ENCODE results near the gene GRAMD4.

GRAMD4 gene

GRCh38 chr22:46619830-46620501 lies at the start of gene GRAMD4:
Gene GRAMD4, plus strand, starts transcription at chr22:46620386. Its CDS starts 6,414 bp downstream, at chr22:46626800.
- DNase-seq (ENCODE audit: low read depth), result no peak

- DNase-seq (ENCODE audit: low read depth), result no peak
These were observed 48.4 kb upstream of the GRAMD4 start for GRCh38 chr22:46571642-46572250.

DNA sequence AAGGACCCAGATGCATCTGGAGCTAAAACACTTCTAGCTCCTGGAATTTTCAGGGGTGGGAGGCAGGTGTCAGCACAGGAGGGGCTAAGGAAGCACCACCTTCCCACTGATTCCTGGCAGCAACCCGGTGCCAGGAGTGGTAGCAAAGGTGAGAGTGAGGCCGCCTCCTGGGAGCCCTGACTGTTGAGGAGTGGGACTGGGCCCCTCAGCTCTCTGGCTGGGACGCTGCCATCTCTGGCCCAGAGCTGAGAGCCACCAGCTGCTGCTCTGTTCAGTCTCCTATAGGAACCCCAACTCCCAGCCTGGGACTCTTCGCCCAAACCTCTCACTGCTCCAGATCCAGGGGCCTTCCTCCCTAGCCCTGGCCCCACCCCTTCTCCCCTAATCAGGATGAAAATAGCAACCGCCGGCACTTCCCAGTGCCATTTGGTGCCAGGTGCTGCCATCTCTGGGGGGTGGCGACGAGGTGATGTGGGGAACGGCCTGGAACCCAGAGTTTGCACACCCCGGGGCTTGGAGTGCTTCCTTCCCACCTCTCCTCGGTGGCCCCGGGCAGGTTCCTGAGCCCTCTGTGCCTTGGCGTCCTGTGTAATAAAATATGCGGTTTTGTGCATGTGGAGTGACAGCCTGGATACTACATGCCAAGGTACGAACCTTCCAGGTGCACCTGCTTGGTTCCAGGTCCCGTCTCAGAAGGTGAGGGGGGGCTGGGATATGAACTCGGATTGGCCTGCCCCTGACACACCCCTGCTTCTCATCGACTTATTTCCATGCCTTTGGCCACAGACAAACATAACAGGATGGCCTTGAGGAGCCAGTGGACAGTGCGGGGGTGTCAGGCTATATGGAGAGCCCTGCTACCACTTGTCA lies 47.0 kb upstream of the GRAMD4 start:
- DNase-seq (ENCODE audit: low read depth), result no peak

DNA sequence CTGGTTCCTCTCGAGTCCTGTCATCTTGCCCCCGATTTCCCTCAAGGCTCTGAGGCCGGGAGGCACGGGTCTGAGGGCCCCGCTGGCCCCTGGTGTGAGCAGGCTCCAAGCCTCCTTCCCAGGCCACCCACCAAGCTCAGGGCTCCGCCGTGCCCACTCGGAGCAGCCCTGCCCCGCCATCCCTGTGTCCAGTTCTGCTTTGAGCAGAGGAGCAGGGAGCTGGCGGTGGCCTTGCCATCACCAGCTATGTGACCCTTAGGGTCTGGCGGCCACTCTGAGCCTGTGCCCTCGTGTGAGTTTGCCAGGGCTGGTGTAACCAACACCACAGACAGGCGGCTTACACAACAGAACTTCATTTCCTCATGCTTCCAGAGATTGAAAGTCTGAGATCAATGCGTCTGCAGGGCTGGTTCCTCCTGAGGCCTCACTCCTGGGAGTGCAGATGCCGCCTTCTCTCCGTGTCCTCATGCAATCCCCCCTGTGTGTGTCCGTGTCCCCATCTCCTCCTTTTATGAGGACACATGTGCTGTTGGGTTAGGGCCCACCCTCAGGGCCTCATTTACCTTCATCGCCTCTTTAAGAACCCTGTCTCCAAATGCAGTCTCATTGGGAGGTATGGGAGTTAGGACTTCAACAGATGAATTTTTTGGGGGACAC lies 46.3 kb upstream of the GRAMD4 start:
- no peak for DNase-seq (ENCODE audit: low read depth)

- no peak for DNase-seq (ENCODE audit: low read depth)
These were observed 45.7 kb upstream of the GRAMD4 start for GRCh38 chr22:46574438-46574992.

GRCh38 chr22:46574993-46575910 lies 44.9 kb upstream of the GRAMD4 start:
- DNase-seq (ENCODE audit: low read depth), result no peak

- no peak for DNase-seq (ENCODE audit: low read depth)
These were observed 44.2 kb upstream of the GRAMD4 start for GRCh38 chr22:46575911-46576555.

- peak; percentile 57 for DNase-seq (ENCODE audit: low read depth)
These were observed 43.4 kb upstream of the GRAMD4 start for GRCh38 chr22:46576556-46577367.

- no peak for DNase-seq (ENCODE audit: low read depth)
These were observed 42.6 kb upstream of the GRAMD4 start for GRCh38 chr22:46577368-46578249.

DNA sequence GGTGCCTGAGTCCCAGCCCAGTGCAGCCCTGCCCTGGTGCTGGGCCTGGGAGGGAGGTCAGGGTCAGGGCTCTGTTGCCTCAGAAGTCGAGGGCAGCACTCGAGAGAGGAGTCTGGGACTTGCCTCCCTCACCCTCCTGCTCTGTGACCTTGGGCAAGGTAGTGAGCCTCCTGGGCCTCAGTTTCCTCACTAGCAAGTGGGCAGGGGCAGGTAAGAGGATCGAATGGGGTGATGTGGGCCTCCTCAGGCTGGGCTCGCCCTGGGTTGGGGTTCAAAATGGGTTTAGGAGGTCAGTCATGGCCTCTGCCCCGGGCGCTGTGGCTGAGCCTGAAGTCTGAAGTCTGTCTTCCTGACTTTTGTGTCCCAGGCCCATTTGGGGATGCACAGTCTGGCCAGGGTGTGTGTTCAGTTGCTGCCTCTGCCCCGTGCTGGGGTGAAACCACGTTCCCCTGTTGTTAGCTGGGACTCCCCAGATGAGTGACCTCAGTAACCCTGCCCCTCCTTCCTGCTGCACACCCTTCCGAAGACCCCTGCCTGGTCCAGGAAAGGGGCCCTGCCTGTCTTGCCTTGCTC lies 41.8 kb upstream of the GRAMD4 start:
- DNase-seq (ENCODE audit: low read depth), result no peak

GRCh38 chr22:46578824-46579561 lies 41.2 kb upstream of the GRAMD4 start:
- DNase-seq (ENCODE audit: low read depth), result no peak

DNA sequence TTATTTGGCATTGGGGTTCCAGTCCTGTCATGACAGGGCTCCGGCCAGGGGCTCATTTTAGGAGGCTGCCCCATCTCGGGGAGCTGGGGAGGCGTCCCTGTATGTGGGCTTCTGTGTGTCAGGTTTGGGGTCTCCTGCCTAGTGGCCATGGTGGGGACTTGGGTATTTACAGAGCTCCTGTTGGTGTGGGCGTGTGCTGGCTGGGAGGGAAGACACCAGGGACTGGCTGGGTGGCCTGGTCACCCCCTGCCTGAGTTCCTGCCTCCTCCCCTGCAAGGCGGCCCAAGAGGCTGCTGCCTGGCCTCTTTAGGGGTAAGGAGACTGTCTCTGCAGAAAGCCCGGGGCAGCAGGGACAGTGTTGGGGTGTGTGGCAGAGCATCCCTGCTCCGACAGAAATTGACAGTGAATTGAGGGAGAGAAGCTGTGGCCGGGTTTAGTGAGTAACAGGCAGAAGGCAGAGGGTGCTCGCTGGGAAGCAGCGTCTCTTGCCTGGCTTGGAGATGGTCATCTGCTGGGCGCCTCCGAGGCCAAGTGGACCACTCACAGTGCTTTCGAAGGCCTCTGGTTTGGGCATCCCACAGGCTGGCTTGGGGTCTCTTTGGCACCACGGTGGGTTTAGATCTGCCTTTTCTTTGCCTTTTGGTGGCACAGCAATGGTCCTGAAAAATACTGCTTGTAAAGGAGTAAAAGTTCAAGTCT lies 40.3 kb upstream of the GRAMD4 start:
- no peak for DNase-seq (ENCODE audit: low read depth)

DNA sequence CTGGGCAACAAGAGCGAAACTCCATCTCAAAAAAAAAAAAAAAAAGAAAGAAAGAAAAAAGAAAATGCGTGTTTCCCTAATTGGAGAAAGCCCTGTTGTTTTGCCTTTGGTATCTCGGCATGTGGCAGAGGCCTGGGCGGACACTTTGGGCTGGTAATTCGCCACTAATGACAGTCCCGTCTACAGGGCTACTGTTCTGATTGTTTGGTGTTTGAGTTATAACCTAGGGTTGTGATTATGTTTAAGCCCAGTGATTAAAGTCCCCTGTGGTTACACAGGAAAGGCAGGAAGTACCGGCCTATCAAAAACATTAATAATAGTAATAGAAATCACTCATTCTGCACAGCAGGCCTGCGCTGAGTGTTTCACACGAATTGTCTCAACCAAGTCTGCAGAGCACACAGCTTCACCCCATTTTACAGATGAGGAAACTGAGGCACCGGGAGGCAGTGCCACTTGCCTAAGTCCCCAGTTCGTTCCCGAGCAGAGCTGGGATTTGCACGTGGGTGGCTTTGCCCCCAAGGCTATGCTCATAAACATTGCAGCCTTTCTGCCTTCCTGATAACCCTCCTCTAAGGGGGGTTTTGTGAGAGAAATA lies 39.1 kb upstream of the GRAMD4 start:
- DNase-seq (ENCODE audit: low read depth), result no peak

DNA sequence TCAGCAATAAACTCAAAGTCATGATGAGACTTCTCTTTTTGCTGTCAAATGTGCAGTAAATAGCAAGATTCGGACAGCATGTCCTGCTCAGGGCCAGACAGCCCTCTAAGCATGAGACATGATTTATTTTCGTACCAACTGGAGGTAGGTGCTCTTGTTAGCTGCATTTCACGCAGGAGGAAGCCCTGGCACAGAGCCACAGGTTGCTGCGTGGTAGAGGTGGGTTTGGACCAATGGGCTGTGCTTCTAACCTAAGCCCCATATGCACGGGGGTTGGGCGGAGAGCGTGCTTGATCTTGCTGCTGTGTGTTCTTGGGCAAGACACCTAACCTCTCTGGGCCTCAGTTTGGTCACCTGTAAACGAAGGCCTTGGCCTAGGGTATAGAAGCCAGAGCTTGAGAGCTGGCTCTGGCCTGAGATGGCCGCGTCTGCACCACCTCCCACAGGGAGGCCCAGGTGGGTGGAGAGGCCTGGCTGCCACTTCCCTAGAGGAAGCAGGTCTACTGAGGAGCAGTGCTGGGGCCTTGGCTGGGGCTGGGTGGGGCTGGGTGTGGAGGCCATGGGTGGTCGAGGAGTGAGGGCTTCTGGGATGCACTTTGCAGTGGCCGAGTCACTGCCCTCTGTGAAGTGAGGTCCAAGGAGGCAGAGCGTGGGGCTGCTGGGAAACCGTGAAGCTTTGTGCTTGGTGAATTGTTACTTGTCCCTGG lies 38.5 kb upstream of the GRAMD4 start:
- DNase-seq (ENCODE audit: low read depth), result no peak

DNA sequence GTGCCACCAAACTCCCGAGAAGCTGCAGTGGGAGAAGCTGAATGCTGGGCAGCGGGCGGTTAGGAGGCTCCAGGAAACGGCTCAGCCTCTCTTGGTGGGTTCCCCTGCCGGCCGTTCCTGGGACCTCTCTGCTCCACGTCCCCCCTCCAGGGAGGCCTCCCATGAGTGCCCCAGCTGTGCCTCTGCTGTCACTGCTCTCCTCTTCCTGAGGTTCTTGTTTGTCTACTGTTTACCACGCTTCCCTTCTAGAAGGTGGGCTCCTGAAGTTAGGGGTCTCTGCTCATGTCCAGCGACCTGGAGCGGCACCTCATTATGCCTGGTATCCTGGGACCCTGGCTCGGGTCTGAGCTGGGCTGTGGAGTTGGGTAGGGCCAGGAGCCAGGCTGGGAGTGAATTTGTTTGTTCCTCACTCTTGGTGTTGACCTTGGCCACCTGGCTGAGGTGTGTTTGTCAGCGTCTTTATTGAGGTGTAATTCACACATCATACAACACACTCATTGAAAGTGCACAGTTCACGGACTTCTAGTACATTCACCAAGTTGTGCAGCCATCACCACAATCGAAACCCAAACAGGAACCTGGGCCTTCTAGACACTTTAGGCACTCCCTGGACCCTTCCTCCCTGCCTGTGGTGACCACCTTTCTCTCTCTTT lies 37.8 kb upstream of the GRAMD4 start:
- no peak for DNase-seq (ENCODE audit: low read depth)

Data from stimulated activated CD8-positive, alpha-beta memory T cell treated with anti-CD3 and anti-CD28 coated beads, Interleukin-12 subunit alpha, Interleukin-12 subunit beta, amount 100 ng/mL, for 4 hours (primary cell).